IMR-90 (cell line): ENCODE data around the gene PCCA. TPM values are rescaled to one million over a fixed set of nuclear protein-coding genes. Genes with fewer than 3 reads are reported as not detected.

Source experiments
- ATAC-seq: fragments of 200-7000 bp; cut with Tn5 transposase; 2 replicates; pipeline ENCODE4 v1.9.1; 2020; ENCODE audit warnings: low read depth, mild to moderate bottlenecking, moderate library complexity
- BruUV-seq: library from RNA; stranded (reverse); fragments of 400-500 nt; replicated peaks from 2 replicates; lab custom pipeline; 2021; lab: Mats Ljungman, UMichigan
- CTCF ChIA-PET: fragments of 300-600 bp; formaldehyde crosslinking; extraction: SDS; loops from one replicate; lab custom pipeline; 2021; ENCODE audit warnings: antibody characterized with exemption; lab: Yijun Ruan, JAX
- POLR2A ChIA-PET: fragments of 300-600 bp; sonication (Branson Sonifier 250); formaldehyde crosslinking; loops from one replicate; lab custom pipeline; 2022; ENCODE audit warnings: antibody characterized with exemption; ENCODE audit not compliant: unreplicated experiment; lab: Charles Lee
- DNase-seq: peaks from one replicate; pipeline ENCODE4 v3.0.0; 2013
- H2AFZ ChIP-seq: replicated peaks from 2 replicates; pipeline ENCODE3; 2013; ENCODE audit warnings: low read length, mild to moderate bottlenecking; ENCODE audit not compliant: poor library complexity
- H2AK5ac ChIP-seq: 2 replicates; pipeline ENCODE4 v1.6.1; 2013; ENCODE audit warnings: low read depth, low read length, inconsistent platforms
- H2AK9ac ChIP-seq: replicated peaks from 2 replicates; pipeline ENCODE3; 2013; ENCODE audit warnings: mild to moderate bottlenecking, low read depth, low read length, moderate library complexity; ENCODE audit not compliant: poor library complexity
- H2BK120ac ChIP-seq: 2 replicates; pipeline ENCODE4 v1.6.1; 2013; ENCODE audit warnings: low read depth, low read length, inconsistent platforms
- H2BK15ac ChIP-seq: 3 replicates; pipeline ENCODE4 v1.6.1; 2013; ENCODE audit warnings: low read depth, low read length, inconsistent platforms
- H2BK20ac ChIP-seq: 2 replicates; pipeline ENCODE4 v1.6.1; 2013; ENCODE audit warnings: low read depth, mild to moderate bottlenecking, inconsistent platforms, low read length, moderate library complexity
- H2BK5ac ChIP-seq: 2 replicates; pipeline ENCODE4 v1.6.1; 2013; ENCODE audit warnings: mild to moderate bottlenecking, low read depth, low read length, inconsistent platforms; ENCODE audit not compliant: poor library complexity, severe bottlenecking
- H3K14ac ChIP-seq: replicated peaks from 2 replicates; pipeline ENCODE4 v1.6.1; 2013; ENCODE audit warnings: low read depth, low read length, inconsistent platforms
- H3K18ac ChIP-seq: 2 replicates; pipeline ENCODE4 v1.6.1; 2013; ENCODE audit warnings: low read depth, low read length, control low read depth
- H3K23ac ChIP-seq: 2 replicates; pipeline ENCODE4 v1.6.1; 2013; ENCODE audit warnings: low read depth, low read length, inconsistent platforms
- H3K27ac ChIP-seq: 2 replicates; pipeline ENCODE4 v1.5.1; 2013; ENCODE audit warnings: mild to moderate bottlenecking, control low read depth, low read length; ENCODE audit not compliant: insufficient read depth
- H3K27me3 ChIP-seq: 2 replicates; pipeline ENCODE4 v1.6.1; 2013; ENCODE audit warnings: low read length; ENCODE audit not compliant: control insufficient read depth, insufficient read depth
- H3K36me3 ChIP-seq: 2 replicates; pipeline ENCODE4 v1.6.1; 2013; ENCODE audit warnings: low read length, mixed read lengths; ENCODE audit not compliant: control insufficient read depth, insufficient read depth
- H3K4ac ChIP-seq: 2 replicates; pipeline ENCODE4 v1.6.1; 2013; ENCODE audit warnings: low read depth, low read length, inconsistent platforms
- H3K4me1 ChIP-seq: 2 replicates; pipeline ENCODE4 v1.6.1; 2013; ENCODE audit warnings: low read length, mixed read lengths; ENCODE audit not compliant: control insufficient read depth, insufficient read depth
- H3K4me2 ChIP-seq: 2 replicates; pipeline ENCODE4 v1.6.1; 2013; ENCODE audit warnings: low read depth, mild to moderate bottlenecking, control low read depth, low read length, moderate library complexity
- H3K4me3 ChIP-seq: 2 replicates; pipeline ENCODE4 v1.5.1; 2013; ENCODE audit warnings: low read depth, mild to moderate bottlenecking, control low read depth, low read length, moderate library complexity; ENCODE audit not compliant: insufficient read depth
- H3K56ac ChIP-seq: 2 replicates; pipeline ENCODE4 v1.6.1; 2013; ENCODE audit warnings: low read length, inconsistent platforms; ENCODE audit not compliant: insufficient read depth; ENCODE audit errors: extremely low read depth
- H3K79me1 ChIP-seq, 2 experiments: 2 replicates each; pipeline ENCODE4 v1.6.1; 2013; ENCODE audit warnings: low read length in 2 of 2, inconsistent platforms in 1 of 2, low read depth in 1 of 2
- H3K9ac ChIP-seq: 2 replicates; pipeline ENCODE4 v1.6.1; 2013; ENCODE audit warnings: low read depth, low read length, control low read depth
- H3K9me1 ChIP-seq: 2 replicates; pipeline ENCODE4 v1.6.1; 2013; ENCODE audit warnings: low read length, inconsistent platforms; ENCODE audit not compliant: insufficient read depth
- H3K9me3 ChIP-seq: 2 replicates; pipeline ENCODE4 v1.6.1; 2013; ENCODE audit warnings: low read length; ENCODE audit not compliant: control insufficient read depth, insufficient read depth
- H4K20me1 ChIP-seq: 2 replicates; pipeline ENCODE4 v1.6.1; 2013; ENCODE audit warnings: low read length, inconsistent platforms; ENCODE audit not compliant: insufficient read depth
- H4K5ac ChIP-seq: 2 replicates; pipeline ENCODE4 v1.6.1; 2013; ENCODE audit warnings: mild to moderate bottlenecking, low read depth, low read length, control low read depth
- H4K8ac ChIP-seq, 2 experiments: 2 replicates each; pipeline ENCODE4 v1.6.1; 2013; ENCODE audit warnings: low read depth in 2 of 2, low read length in 2 of 2, control low read depth in 1 of 2, inconsistent platforms in 1 of 2
- H4K91ac ChIP-seq: 2 replicates; pipeline ENCODE4 v1.6.1; 2013; ENCODE audit warnings: low read depth, low read length, inconsistent platforms; ENCODE audit not compliant: insufficient read depth
- BHLHE40 ChIP-seq: fragments of 150-350 bp; IDR thresholded peaks from 2 replicates; pipeline ENCODE4 v1.6.1; 2016; ENCODE audit warnings: mild to moderate bottlenecking, low read depth, low read length
- CEBPB ChIP-seq: IDR thresholded peaks from 2 replicates; pipeline ENCODE4 v1.6.1; 2012; ENCODE audit warnings: low read depth, low read length, improper control_type of control experiment
- CHD1 ChIP-seq: IDR thresholded peaks from 2 replicates; pipeline ENCODE4 v1.6.1; 2012; ENCODE audit warnings: low read depth, low read length, improper control_type of control experiment
- CTCF ChIP-seq: conservative IDR thresholded peaks from 2 replicates; pipeline ENCODE4 v1.5.1; 2012; ENCODE audit warnings: mild to moderate bottlenecking, low read depth, low read length, improper control_type of control experiment
- FOS ChIP-seq: fragments of 150-350 bp; IDR thresholded peaks from 2 replicates; pipeline ENCODE4 v1.6.1; 2016; ENCODE audit warnings: low read depth, low read length
- MAFK ChIP-seq: IDR thresholded peaks from 2 replicates; pipeline ENCODE4 v1.6.1; 2012; ENCODE audit warnings: low read depth, low read length, improper control_type of control experiment
- MAZ ChIP-seq: IDR thresholded peaks from 2 replicates; pipeline ENCODE4 v1.6.1; 2012; ENCODE audit warnings: low read depth, mild to moderate bottlenecking, low read length, improper control_type of control experiment, moderate library complexity, borderline replicate concordance
- MXI1 ChIP-seq: IDR thresholded peaks from 2 replicates; pipeline ENCODE4 v1.6.1; 2012; ENCODE audit warnings: low read depth, mild to moderate bottlenecking, low read length, moderate library complexity, borderline replicate concordance
- NFE2L2 ChIP-seq: fragments of 150-350 bp; IDR thresholded peaks from 2 replicates; pipeline ENCODE4 v1.6.1; 2016; ENCODE audit warnings: low read depth, mild to moderate bottlenecking, low read length
- POLR2A ChIP-seq: IDR thresholded peaks from 2 replicates; pipeline ENCODE4 v1.6.1; 2012; ENCODE audit warnings: mild to moderate bottlenecking, low read depth, low read length
- RAD21 ChIP-seq: IDR thresholded peaks from 2 replicates; pipeline ENCODE4 v1.6.1; 2012; ENCODE audit warnings: low read length, improper control_type of control experiment
- RCOR1 ChIP-seq: IDR thresholded peaks from 2 replicates; pipeline ENCODE4 v1.6.1; 2012; ENCODE audit warnings: mild to moderate bottlenecking, low read length, improper control_type of control experiment; ENCODE audit not compliant: insufficient replicate concordance
- RFX5 ChIP-seq: IDR thresholded peaks from 2 replicates; pipeline ENCODE4 v1.8.0; 2012; ENCODE audit warnings: low read depth, mild to moderate bottlenecking, low read length, moderate library complexity
- SMC3 ChIP-seq: fragments of 150-350 bp; IDR thresholded peaks from 2 replicates; pipeline ENCODE4 v1.6.1; 2016; ENCODE audit warnings: low read depth, mild to moderate bottlenecking, antibody characterized with exemption, low read length, moderate library complexity
- WGBS, 2 experiments: methylation state at CpG; one replicate each; pipeline versions ENCODE4 v1.1.5 to v1.1.7; 2013; ENCODE audit warnings: missing lambda C conversion rate in 2 of 2; ENCODE audit not compliant: insufficient read length in 1 of 2; ENCODE audit errors: extremely low coverage in 2 of 2; 5-methylcytosine and 5-hydroxymethylcytosine counted together
- dilution Hi-C: fragments of 300-500 bp; cut with HindIII; formaldehyde crosslinking; loops from one replicate; pipeline ENCODE4 v1.14.3; 2018; ENCODE audit warnings: low sequenced_read_pairs; ENCODE audit not compliant: unreplicated experiment
- in situ Hi-C: fragments of 300-500 bp; cut with MboI; formaldehyde crosslinking; loops from 3 replicates; pipeline ENCODE4 v1.14.3; 2019; ENCODE audit warnings: low sequenced_read_pairs, inconsistent platforms, mixed read lengths
- intact Hi-C: fragments of 100-400 bp; cut with micrococcal nuclease; formaldehyde crosslinking; loops from 2 replicates; pipeline ENCODE4 v1.10.0; 2022
- polyA plus RNA-seq, 3 experiments: library from polyadenylated mRNA; depleted of rRNA; stranded (reverse); fragments of >200 nt; gene quantifications; 2 replicates each; pipeline ENCODE4 v1.2.3, GENCODE V29; 2012; ENCODE audit warnings: low replicate concordance in 1 of 3
- total RNA-seq: library from RNA; depleted of rRNA; stranded (reverse); fragments of >200 nt; gene quantifications from 2 replicates; pipeline ENCODE4 v1.2.3, GENCODE V29; 2012
- TF ChIP-seq, protein P1 (sequence below): fragments of 150-350 bp; IDR thresholded peaks from 2 replicates; pipeline ENCODE4 v1.6.1; 2016; ENCODE audit warnings: low read depth, mild to moderate bottlenecking, low read length, moderate library complexity, borderline replicate concordance
- TF ChIP-seq, protein P2 (sequence below): fragments of 150-350 bp; IDR thresholded peaks from 2 replicates; pipeline ENCODE4 v1.6.1; 2017; ENCODE audit warnings: mild to moderate bottlenecking, antibody characterized with exemption, low read length, low read depth

PCCA gene
- total and polyA plus RNA-seq, 2 of the 4 experiments (the other 2 are of a cell fraction) = 7.6 to 24.0 TPM

- Histone ChIP-seq H3K36me3 (no peaks in the 10 kb centered on the region), H3K9me3 (no peaks in the 10 kb centered on the region), H3K27ac (no peak overlapping the region), H3K4me3 (no peak overlapping the region), H2BK20ac (no peak overlapping the region), H2BK120ac (no peak overlapping the region), H3K4ac (no peak overlapping the region), H3K23ac (no peak overlapping the region), H3K18ac (no peak overlapping the region), H3K9ac (no peak overlapping the region), H2AK9ac (no peak overlapping the region), H2BK15ac (no peak overlapping the region), H3K79me1 (peaks cover 0 to 10% of the 10 kb centered on the region in 2 experiments; a peak in 2 of 4 replicates), H3K9me1 (peaks cover 8% of the 10 kb centered on the region), H3K4me1 (peaks cover 8% of the 10 kb centered on the region), H3K14ac (no peak overlapping the region), H4K91ac (no peak overlapping the region), H4K8ac (no peak overlapping the region), H3K56ac (no peak overlapping the region), H2BK5ac (no peak overlapping the region), H3K4me2 (no peak overlapping the region), H2AFZ (no peak overlapping the region), H4K5ac (no peak overlapping the region), H2AK5ac (no peak overlapping the region), H3K27me3 (no peaks in the 10 kb centered on the region), H4K20me1 (no peaks in the 10 kb centered on the region)
- ChIA-PET POLR2A (no interaction called here), CTCF (interaction anchor here (0.5 kb wide), 1 partner anchor 59 kb away, joined by 3 read pairs; no protein-coding TSS in a partner anchor)
- 40% methylated on average over 1 of the region's 3 CpGs; no CpG with 5 or more reads in 1 of the 2 experiments for WGBS, 2 experiments
- BruUV-seq = no TSS peak
- TF ChIP-seq FOS (no peak), CEBPB (no peak), POLR2A (no peak), CTCF (no peak), MAZ (no peak), MXI1 (no peak), BHLHE40 (no peak), MAFK (no peak), RCOR1 (no peak), RAD21 (no peak), NFE2L2 (no peak), CHD1 (no peak), SMC3 (no peak), RFX5 (no peak)
- TF ChIP-seq, protein P1, sequence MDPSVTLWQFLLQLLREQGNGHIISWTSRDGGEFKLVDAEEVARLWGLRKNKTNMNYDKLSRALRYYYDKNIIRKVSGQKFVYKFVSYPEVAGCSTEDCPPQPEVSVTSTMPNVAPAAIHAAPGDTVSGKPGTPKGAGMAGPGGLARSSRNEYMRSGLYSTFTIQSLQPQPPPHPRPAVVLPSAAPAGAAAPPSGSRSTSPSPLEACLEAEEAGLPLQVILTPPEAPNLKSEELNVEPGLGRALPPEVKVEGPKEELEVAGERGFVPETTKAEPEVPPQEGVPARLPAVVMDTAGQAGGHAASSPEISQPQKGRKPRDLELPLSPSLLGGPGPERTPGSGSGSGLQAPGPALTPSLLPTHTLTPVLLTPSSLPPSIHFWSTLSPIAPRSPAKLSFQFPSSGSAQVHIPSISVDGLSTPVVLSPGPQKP = no peak
- TF ChIP-seq, protein P2, sequence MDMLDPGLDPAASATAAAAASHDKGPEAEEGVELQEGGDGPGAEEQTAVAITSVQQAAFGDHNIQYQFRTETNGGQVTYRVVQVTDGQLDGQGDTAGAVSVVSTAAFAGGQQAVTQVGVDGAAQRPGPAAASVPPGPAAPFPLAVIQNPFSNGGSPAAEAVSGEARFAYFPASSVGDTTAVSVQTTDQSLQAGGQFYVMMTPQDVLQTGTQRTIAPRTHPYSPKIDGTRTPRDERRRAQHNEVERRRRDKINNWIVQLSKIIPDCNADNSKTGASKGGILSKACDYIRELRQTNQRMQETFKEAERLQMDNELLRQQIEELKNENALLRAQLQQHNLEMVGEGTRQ = no peak
- DNase-seq (peak; percentile 8), ATAC-seq (no peak)
- dilution Hi-C loops (no loop called here), intact Hi-C loops (no loop called here), in situ Hi-C loops (no loop called here)
Measured at GRCh38 chr13:100365680-100366079, 276.8 kb downstream of the PCCA start.
